HCT116 (cell line): Measurements from ENCODE around the gene BLID. TPM values are rescaled to one million over a fixed set of nuclear protein-coding genes. Genes with fewer than 3 reads are reported as not detected.

Source experiments
- ATAC-seq: fragments of 200-7000 bp; cut with Tn5 transposase; 2 replicates; pipeline ENCODE4 v1.9.1; 2020; ENCODE audit warnings: mild to moderate bottlenecking, moderate library complexity
- BruUV-seq: library from RNA; stranded (reverse); fragments of 400-500 nt; replicated peaks from 2 replicates; lab custom pipeline; 2021; lab: Mats Ljungman, UMichigan
- CTCF ChIA-PET: fragments of 300-600 bp; sonication (Branson Sonifier 250); formaldehyde crosslinking; loops from one replicate; lab custom pipeline; 2021; ENCODE audit warnings: antibody characterized with exemption; lab: Charles Lee
- POLR2A ChIA-PET: fragments of 300-600, 350-600 bp; sonication (Branson Sonifier 250); formaldehyde crosslinking; loops from one replicate; lab custom pipeline; 2021; ENCODE audit warnings: antibody characterized with exemption; lab: Charles Lee
- RAD21 ChIA-PET, 2 experiments: fragments of 300-600 bp; sonication (Branson Sonifier 250); formaldehyde crosslinking; loops; one replicate each; lab custom pipeline; 2023; ENCODE audit warnings: low total read pairs in 2 of 2; ENCODE audit not compliant: uncharacterized antibody in 2 of 2, unreplicated experiment in 2 of 2, low non-redundant PET in 1 of 2; lab: Charles Lee
- DNase-seq: peaks from one replicate; pipeline ENCODE4 v3.0.0-alpha.2; 2010; ENCODE audit warnings: low read depth, low spot score
- H2AFZ ChIP-seq: fragments of 200-600 bp; shearing (Covaris generic), sonication (generic); 2 replicates; pipeline ENCODE4 v1.6.1; 2017; ENCODE audit warnings: low read depth, mixed run types, mixed read lengths, antibody characterized with exemption, low read length; ENCODE audit not compliant: poor library complexity, severe bottlenecking
- H3K27ac ChIP-seq: 2 replicates; pipeline ENCODE4 v1.5.1; 2012; ENCODE audit warnings: low read depth, low read length
- H3K27me3 ChIP-seq: fragments of 200-600 bp; sonication (generic); 2 replicates; pipeline ENCODE4 v1.6.1; 2016; ENCODE audit warnings: mixed run types, low read length, mixed read lengths; ENCODE audit not compliant: insufficient read depth
- H3K36me3 ChIP-seq, 2 experiments: fragments of 200-500 bp in 1 of 2; fragments of 200-600 bp in 1 of 2; sonication (Bioruptor generic) in 1 of 2; sonication (generic) in 1 of 2; 2 replicates each; pipeline versions ENCODE4 v1.5.1 to v1.6.1; 2014 to 2016; ENCODE audit warnings: low read length in 2 of 2, inconsistent platforms in 1 of 2, mixed read lengths in 1 of 2, mixed run types in 1 of 2; ENCODE audit not compliant: insufficient read depth in 2 of 2, control insufficient read depth in 1 of 2
- H3K4me1 ChIP-seq, 2 experiments: fragments of 200-600 bp in 1 of 2; sonication (generic) in 1 of 2; 2 replicates each; pipeline versions ENCODE4 v1.5.1 to v1.6.1; 2012 to 2017; ENCODE audit warnings: low read length in 2 of 2, inconsistent platforms in 1 of 2, mild to moderate bottlenecking in 1 of 2, mixed read lengths in 1 of 2, mixed run types in 1 of 2, moderate library complexity in 1 of 2; ENCODE audit not compliant: insufficient read depth in 2 of 2, control insufficient read depth in 1 of 2
- H3K4me2 ChIP-seq: fragments of 200-600 bp; sonication (generic); 2 replicates; pipeline ENCODE4 v1.6.1; 2017; ENCODE audit warnings: mixed run types, low read length, mixed read lengths
- H3K4me3 ChIP-seq, 2 experiments: fragments of 200-600 bp in 1 of 2; sonication (generic) in 1 of 2; replicated peaks in 1 of 2; 2 replicates each; pipeline ENCODE4 v1.5.1; 2011 to 2016; ENCODE audit warnings: low read length in 2 of 2, control low read depth in 1 of 2, low read depth in 1 of 2, mild to moderate bottlenecking in 1 of 2, mixed read lengths in 1 of 2, mixed run types in 1 of 2
- H3K79me2 ChIP-seq: fragments of 200-600 bp; sonication (generic); 2 replicates; pipeline ENCODE4 v1.6.1; 2017; ENCODE audit warnings: mild to moderate bottlenecking, mixed run types, low read length, moderate library complexity, mixed read lengths; ENCODE audit not compliant: insufficient read depth
- H3K9ac ChIP-seq: fragments of 200-600 bp; sonication (generic); 2 replicates; pipeline ENCODE4 v1.6.1; 2016; ENCODE audit warnings: low read length, mixed read lengths
- H3K9me2 ChIP-seq: fragments of 200-600 bp; sonication (generic), shearing (Covaris generic); 2 replicates; pipeline ENCODE4 v1.6.1; 2017; ENCODE audit warnings: mixed run types, mild to moderate bottlenecking, moderate library complexity; ENCODE audit not compliant: insufficient read depth
- H3K9me3 ChIP-seq, 2 experiments: fragments of 200-500 bp in 1 of 2; fragments of 200-600 bp in 1 of 2; sonication (Bioruptor generic) in 1 of 2; sonication (generic) in 1 of 2; 2 replicates each; pipeline ENCODE4 v1.6.1; 2014 to 2017; ENCODE audit warnings: low read length in 2 of 2, mixed read lengths in 2 of 2, inconsistent platforms in 1 of 2, low read depth in 1 of 2, mild to moderate bottlenecking in 1 of 2, mixed run types in 1 of 2, moderate library complexity in 1 of 2; ENCODE audit not compliant: control insufficient read depth in 1 of 2, insufficient read depth in 1 of 2
- H4K20me1 ChIP-seq: fragments of 200-600 bp; sonication (generic), shearing (Covaris generic); 2 replicates; pipeline ENCODE4 v1.6.1; 2017; ENCODE audit warnings: mixed run types, mild to moderate bottlenecking, moderate library complexity; ENCODE audit not compliant: insufficient read depth
- CBX3 ChIP-seq: IDR thresholded peaks from 2 replicates; pipeline ENCODE4 v1.6.1; 2012; ENCODE audit warnings: low read depth
- EGR1 ChIP-seq: IDR thresholded peaks from 2 replicates; pipeline ENCODE4 v1.6.1; 2012; ENCODE audit warnings: low read depth
- ELF1 ChIP-seq: IDR thresholded peaks from 2 replicates; pipeline ENCODE4 v1.6.1; 2012; ENCODE audit warnings: low read depth, borderline replicate concordance
- JUND ChIP-seq: IDR thresholded peaks from 2 replicates; pipeline ENCODE4 v1.6.1; 2012
- POLR2AphosphoS5 ChIP-seq: IDR thresholded peaks from 2 replicates; pipeline ENCODE4 v1.6.1; 2011; ENCODE audit warnings: mild to moderate bottlenecking, low read depth, low read length, moderate library complexity
- SP1 ChIP-seq: IDR thresholded peaks from 2 replicates; pipeline ENCODE4 v1.6.1; 2012; ENCODE audit warnings: low read depth
- SRF ChIP-seq: IDR thresholded peaks from 2 replicates; pipeline ENCODE4 v1.6.1; 2012; ENCODE audit warnings: low read depth
- YY1 ChIP-seq: IDR thresholded peaks from 2 replicates; pipeline ENCODE4 v1.6.1; 2011; ENCODE audit warnings: low read length, low read depth, moderate library complexity, mild to moderate bottlenecking; ENCODE audit not compliant: insufficient replicate concordance; ENCODE audit errors: extremely low read depth
- ZNF274 ChIP-seq: fragments of 200-500 bp; sonication (Bioruptor generic); IDR thresholded peaks from 2 replicates; pipeline ENCODE4 v1.6.1; 2014; ENCODE audit warnings: mild to moderate bottlenecking, low read depth, low read length, inconsistent platforms
- intact Hi-C: fragments of 100-400 bp; cut with micrococcal nuclease; formaldehyde crosslinking; loops from 2 replicates; pipeline ENCODE4 v1.10.0; 2022
- total RNA-seq: library from RNA; stranded (reverse); gene quantifications from one replicate; pipeline ENCODE4 v1.2.1, GENCODE V29; 2021; ENCODE audit not compliant: unreplicated experiment

BLID gene
- total RNA-seq, 1 experiment from 2014 or later, result 8.9 TPM

DNA sequence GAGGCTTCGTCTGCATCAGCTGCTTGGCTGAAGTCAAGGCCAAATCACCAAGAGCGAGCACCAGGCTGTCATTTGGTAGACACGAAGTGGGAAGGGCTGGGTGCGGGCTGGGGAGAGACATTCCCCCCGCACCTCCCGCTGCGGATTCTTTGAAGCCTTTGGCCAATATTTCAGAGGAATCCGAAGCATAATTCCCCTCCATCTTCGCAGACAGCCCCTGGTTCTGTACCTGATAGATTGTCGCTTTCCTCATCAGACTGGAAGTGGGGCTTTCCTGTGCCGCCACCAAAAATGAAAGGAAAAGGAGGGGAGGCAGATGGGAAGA lies 15.3 kb downstream of the BLID start:
- H3K9me3 ChIP-seq, result no peaks in the 10 kb centered on the region
- no peak overlapping the region for H2AFZ ChIP-seq
- ATAC-seq (no peak), DNase-seq (no peak)
- ChIA-PET POLR2A (no interaction called here), CTCF (no interaction called here), RAD21 (interaction anchor here in 1 of 2 experiments (0.5 kb wide), 1 partner anchor 1070 kb away, joined by 7 read pairs; no protein-coding TSS in a partner anchor)
- peak; percentile 30 for TF ChIP-seq POLR2AphosphoS5
- no peak for TF ChIP-seq SP1
- H3K4me1 ChIP-seq, result peaks cover 50 to 76% of the 10 kb centered on the region in 2 experiments
- H3K9ac ChIP-seq, result no peak overlapping the region
- H3K36me3 ChIP-seq, result peaks cover 3 to 35% of the 10 kb centered on the region in 2 experiments; a peak in 2 of 4 replicates
- peak overlapping the region; percentile 70 for H3K27ac ChIP-seq
- H3K4me2 ChIP-seq, result no peak overlapping the region
- H3K9me2 ChIP-seq, result no peaks in the 10 kb centered on the region
- no TSS peak for BruUV-seq
- H3K4me3 ChIP-seq, result no peak overlapping the region
- intact Hi-C loops, result loop anchor here (5.0 to 10.0 kb wide), 2 partner anchors 404 to 443 kb away; no protein-coding TSS in a partner anchor
- H3K27me3 ChIP-seq, result no peaks in the 10 kb centered on the region
- H3K79me2 ChIP-seq, result peaks cover 100% of the 10 kb centered on the region
- H4K20me1 ChIP-seq, result no peaks in the 10 kb centered on the region

DNA sequence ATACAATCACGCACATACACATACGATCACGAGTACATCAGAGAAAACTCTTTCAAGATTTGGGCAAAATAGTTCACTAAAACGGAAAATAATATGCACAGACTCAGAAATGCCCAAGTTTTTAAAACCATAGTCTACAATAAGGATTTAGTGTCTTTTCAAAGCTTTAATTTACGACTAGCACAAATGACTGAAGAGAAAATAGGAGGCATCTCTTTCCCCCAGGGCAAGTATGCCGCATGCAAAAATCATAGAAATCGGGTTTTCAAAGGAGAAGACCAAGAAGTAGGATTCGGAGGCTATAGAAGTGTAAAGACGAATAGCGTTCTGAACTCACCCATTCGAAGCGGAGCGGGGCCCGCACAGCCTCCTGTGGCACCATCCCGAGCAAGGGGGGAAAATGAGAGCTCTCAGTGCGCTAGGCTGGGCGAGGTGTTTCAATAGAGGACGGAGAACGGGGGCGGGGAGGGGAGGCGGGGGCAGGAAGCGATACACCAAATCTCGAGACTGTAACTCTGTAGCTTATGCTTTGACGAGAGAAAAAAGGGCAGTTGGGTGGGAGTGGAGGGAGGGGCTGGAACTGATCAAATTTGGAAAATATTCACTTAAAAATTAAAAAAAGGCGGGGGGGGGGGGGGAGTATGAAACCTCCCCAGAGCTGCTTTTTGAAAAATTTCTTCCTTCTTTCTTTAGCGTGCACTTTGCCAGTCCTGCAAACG lies 15.8 kb downstream of the BLID start:
- Histone ChIP-seq H3K4me3 (no peak overlapping the region), H3K27me3 (no peaks in the 10 kb centered on the region), H2AFZ (no peak overlapping the region), H3K9me3 (no peaks in the 10 kb centered on the region), H3K27ac (no peak overlapping the region), H3K79me2 (peaks cover 100% of the 10 kb centered on the region), H3K4me2 (no peak overlapping the region), H3K36me3 (peaks cover 3 to 39% of the 10 kb centered on the region in 2 experiments; a peak in 2 of 4 replicates), H3K4me1 (peaks cover 45 to 71% of the 10 kb centered on the region in 2 experiments), H4K20me1 (no peaks in the 10 kb centered on the region), H3K9ac (no peak overlapping the region), H3K9me2 (no peaks in the 10 kb centered on the region)
- ChIA-PET RAD21 (no interaction called here), CTCF (interaction anchor here (1.3 kb wide), 1 partner anchor 8 kb away, joined by 3 read pairs; no protein-coding TSS in a partner anchor), POLR2A (no interaction called here)
- ATAC-seq (no peak), DNase-seq (no peak)
- no TSS peak for BruUV-seq
- intact Hi-C loops, result loop anchor here (5.0 to 10.0 kb wide), 2 partner anchors 405 to 443 kb away; no protein-coding TSS in a partner anchor
- TF ChIP-seq EGR1 (no peak), SP1 (no peak), SRF (no peak), JUND (no peak), ZNF274 (no peak), CBX3 (no peak), YY1 (no peak), ELF1 (no peak), POLR2AphosphoS5 (no peak; the same call in 1 of the 2 replicates)
